Stimulated activated CD4-positive, alpha-beta T cell treated with anti-CD3 and anti-CD28 coated beads, Interleukin-1b, Interleukin-23, amount 100 ng/mL, for 1 hour (primary cell): Measurements from ENCODE around the gene COQ9.

Experiments used
- DNase-seq, 2 donors: peaks; one replicate each; pipeline ENCODE4 v3.0.0-alpha.2; 2020; ENCODE audit warnings: low read depth in 2 of 2

Gene COQ9

DNA sequence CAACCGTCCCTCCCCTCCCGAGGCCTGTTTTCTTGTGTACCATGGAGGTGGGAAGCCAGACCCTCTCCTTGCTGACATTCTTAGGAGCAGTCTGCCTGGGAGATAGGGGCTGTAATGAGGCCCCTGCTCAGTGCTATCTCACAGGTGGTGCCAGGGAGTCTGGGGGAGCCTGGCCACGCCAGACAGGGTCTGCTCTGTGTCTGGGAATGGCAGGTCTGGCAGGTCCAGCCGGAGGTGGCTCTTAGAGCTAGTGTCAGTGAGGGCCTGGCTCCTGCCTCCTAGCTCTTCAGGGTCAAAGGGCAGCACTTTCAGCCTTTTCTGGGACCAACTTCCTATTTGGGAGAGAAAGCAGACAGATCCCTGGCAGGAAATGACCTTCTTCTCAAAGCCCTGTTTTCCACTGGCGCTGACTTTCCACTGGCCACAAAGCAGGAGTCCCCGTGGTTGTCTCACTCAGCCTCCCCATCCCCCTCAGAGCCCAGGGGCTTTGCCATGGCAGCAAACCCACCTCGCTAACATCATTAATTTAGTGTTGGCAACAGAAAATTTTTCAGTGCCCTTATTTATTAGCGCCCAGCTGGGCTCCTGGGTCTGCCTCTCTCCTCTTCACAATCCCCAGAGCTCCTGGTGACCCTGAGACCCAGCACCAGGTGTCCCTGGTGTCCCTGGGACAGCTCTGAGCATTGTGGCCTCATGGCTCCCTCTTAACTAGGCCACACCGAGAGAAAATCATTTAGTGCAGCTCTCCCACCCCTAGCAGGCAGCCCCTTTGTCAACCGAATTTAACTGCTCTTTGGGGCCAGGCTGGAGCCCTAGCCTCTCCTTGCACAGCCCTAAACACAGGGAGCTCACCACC, 63.0 kb downstream of the COQ9 start:
- no peak for DNase-seq
